Stimulated activated CD4-positive, alpha-beta T cell treated with anti-CD3 and anti-CD28 coated beads, Interleukin-15, amount 100 ng/mL, for 24 hours (primary cell): ENCODE data around the gene RASA3.

Source experiments
- DNase-seq: peaks from one replicate; pipeline ENCODE4 v3.0.0-alpha.2; 2020

RASA3 gene

GRCh38 chr13:113974304-113975281 is 157.8 kb downstream of the RASA3 start:
- no peak for DNase-seq

- DNase-seq: no peak
Observed at GRCh38 chr13:113973218-113974164, 158.9 kb downstream of the RASA3 start, which contains the start of gene C13orf46. C13orf46 (minus strand) TSS chr13:113974076; CDS start chr13:113973997, 79 bp downstream.

GRCh38 chr13:113972451-113973217 is 159.8 kb downstream of the RASA3 start:
- no peak for DNase-seq

- no peak for DNase-seq
Observed at GRCh38 chr13:113971471-113972231, 160.8 kb downstream of the RASA3 start.

GRCh38 chr13:113970810-113971470 is 161.5 kb downstream of the RASA3 start:
- DNase-seq: no peak

GRCh38 chr13:113969973-113970611 is 162.3 kb downstream of the RASA3 start:
- no peak for DNase-seq

- DNase-seq: no peak
Observed at GRCh38 chr13:113969311-113969972, 163.0 kb downstream of the RASA3 start.

GRCh38 chr13:113968463-113969310 is 163.7 kb downstream of the RASA3 start:
- no peak for DNase-seq

GRCh38 chr13:113967729-113968462 is 164.5 kb downstream of the RASA3 start:
- DNase-seq: no peak

GRCh38 chr13:113967206-113967720 is 165.2 kb downstream of the RASA3 start:
- DNase-seq: no peak

GRCh38 chr13:113965968-113966884 is 166.2 kb downstream of the RASA3 start:
- no peak for DNase-seq

GRCh38 chr13:113965383-113965874 is 167.0 kb downstream of the RASA3 start:
- DNase-seq: no peak

GRCh38 chr13:113964251-113964995 is 168.0 kb downstream of the RASA3 start:
- no peak for DNase-seq

GRCh38 chr13:113963376-113963775 is 169.0 kb downstream of the RASA3 start:
- no peak for DNase-seq

GRCh38 chr13:113962975-113963374 is 169.4 kb downstream of the RASA3 start:
- no peak for DNase-seq

GRCh38 chr13:113962386-113962785 is 170.0 kb downstream of the RASA3 start:
- no peak for DNase-seq
